Measurements from ENCODE around the gene KIAA1549.

The KIAA1549 gene

DNA sequence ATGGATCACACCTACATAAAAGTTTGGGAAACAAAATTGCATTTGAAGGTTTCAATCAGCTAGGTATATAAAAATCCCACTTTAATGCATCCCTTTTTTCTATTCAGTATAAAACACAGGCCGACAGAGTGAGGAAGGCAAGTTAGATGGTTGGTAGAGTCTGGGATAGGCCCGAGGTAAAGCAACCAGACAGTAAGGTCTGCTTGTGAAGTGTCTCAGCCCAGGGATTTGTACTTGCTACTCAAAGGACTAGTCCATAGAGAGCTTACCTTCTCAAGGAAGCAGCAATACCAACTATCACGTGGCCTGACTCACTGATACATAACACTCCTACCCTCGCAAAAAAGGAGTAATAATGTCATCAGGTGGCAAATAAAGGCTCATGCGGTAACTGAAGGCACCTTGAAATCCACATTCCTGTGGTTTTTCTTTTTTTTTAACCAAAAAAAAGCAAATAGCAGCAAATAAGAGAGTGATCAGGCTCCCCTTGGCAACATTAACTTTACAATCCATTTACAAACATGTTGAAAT is 127.0 kb downstream of the KIAA1549 start:
- Histone ChIP-seq H2AFZ (ENCODE audit: low read depth) (no peak overlapping the region), H3K27me3 (ENCODE audit: insufficient read depth, low read depth) (no peaks in the 10 kb centered on the region), H3K9ac (no peak overlapping the region), H3K4me2 (no peak overlapping the region), H3K4me1 (ENCODE audit: low read depth, poor library complexity, severe bottlenecking) (no peaks in the 10 kb centered on the region), H4K20me1 (ENCODE audit: insufficient read depth) (no peaks in the 10 kb centered on the region), H3K27ac (no peak overlapping the region), H3K4me3 (IDR thresholded peaks at IDR 0.05; ENCODE audit: insufficient read depth, low read depth, low read length) (no peak overlapping the region), H3K79me2 (ENCODE audit: insufficient read depth, low read depth) (no peaks in the 10 kb centered on the region), H3K36me3 (ENCODE audit: insufficient read depth) (no peaks in the 10 kb centered on the region)
- no peak for TF ChIP-seq CTCF (conservative IDR thresholded peaks at IDR 0.05; ENCODE audit: low read depth, low read length)

- no peaks in the 10 kb centered on the region for H3K36me3 ChIP-seq (ENCODE audit: insufficient read depth)
- TF ChIP-seq CTCF (conservative IDR thresholded peaks at IDR 0.05; ENCODE audit: low read depth, low read length): no peak
- no peaks in the 10 kb centered on the region for H4K20me1 ChIP-seq (ENCODE audit: insufficient read depth)
Observed at GRCh38 chr7:138853448-138853847, 127.7 kb downstream of the KIAA1549 start.

GRCh38 chr7:138852469-138852868 is 128.7 kb downstream of the KIAA1549 start:
- no peaks in the 10 kb centered on the region for H3K27me3 ChIP-seq (ENCODE audit: insufficient read depth, low read depth)
- no peaks in the 10 kb centered on the region for H3K79me2 ChIP-seq (ENCODE audit: insufficient read depth, low read depth)
- TF ChIP-seq CTCF (conservative IDR thresholded peaks at IDR 0.05; ENCODE audit: low read depth, low read length): no peak
- H3K27ac ChIP-seq: no peak overlapping the region
- no peak overlapping the region for H3K9ac ChIP-seq
- H3K4me1 ChIP-seq (ENCODE audit: low read depth, poor library complexity, severe bottlenecking): no peaks in the 10 kb centered on the region
- H3K4me2 ChIP-seq: no peak overlapping the region
- no peak overlapping the region for H3K4me3 ChIP-seq (IDR thresholded peaks at IDR 0.05; ENCODE audit: insufficient read depth, low read depth, low read length)
- no peaks in the 10 kb centered on the region for H3K36me3 ChIP-seq (ENCODE audit: insufficient read depth)
- H2AFZ ChIP-seq (ENCODE audit: low read depth): no peak overlapping the region
- H4K20me1 ChIP-seq (ENCODE audit: insufficient read depth): no peaks in the 10 kb centered on the region

More at GRCh38 chr7:138853448-138853847, 127.7 kb downstream of the KIAA1549 start:
- no peak overlapping the region for H2AFZ ChIP-seq (ENCODE audit: low read depth)
- H3K4me1 ChIP-seq (ENCODE audit: low read depth, poor library complexity, severe bottlenecking): no peaks in the 10 kb centered on the region
- no peak overlapping the region for H3K4me3 ChIP-seq (IDR thresholded peaks at IDR 0.05; ENCODE audit: insufficient read depth, low read depth, low read length)
- no peaks in the 10 kb centered on the region for H3K79me2 ChIP-seq (ENCODE audit: insufficient read depth, low read depth)
- no peak overlapping the region for H3K9ac ChIP-seq
- H3K27me3 ChIP-seq (ENCODE audit: insufficient read depth, low read depth): no peaks in the 10 kb centered on the region
- no peak overlapping the region for H3K27ac ChIP-seq
- no peak overlapping the region for H3K4me2 ChIP-seq

DNA sequence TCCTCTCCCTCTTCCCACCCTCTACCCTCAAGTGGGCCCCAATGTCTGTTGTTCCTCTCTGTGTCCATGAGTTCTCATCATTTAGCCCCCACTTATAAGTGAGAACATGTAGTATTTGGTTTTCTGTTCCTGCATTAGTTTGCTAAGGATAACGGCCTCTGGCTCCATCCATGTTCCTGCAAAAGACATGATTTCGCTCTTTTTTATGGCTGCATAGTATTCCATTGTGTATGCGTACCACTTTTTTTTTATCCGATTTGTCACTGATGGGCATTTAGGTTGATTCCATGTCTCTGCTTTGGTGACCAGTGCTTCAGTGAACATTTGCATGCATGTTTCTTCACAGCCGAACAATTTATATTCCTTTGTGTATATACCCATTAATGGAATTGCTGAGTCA is 131.5 kb downstream of the KIAA1549 start:
- TF ChIP-seq CTCF (conservative IDR thresholded peaks at IDR 0.05; ENCODE audit: low read depth, low read length): no peak
- Histone ChIP-seq H3K27me3 (ENCODE audit: insufficient read depth, low read depth) (no peaks in the 10 kb centered on the region), H3K9ac (no peak overlapping the region), H3K27ac (no peak overlapping the region), H2AFZ (ENCODE audit: low read depth) (no peak overlapping the region), H3K36me3 (ENCODE audit: insufficient read depth) (no peaks in the 10 kb centered on the region), H4K20me1 (ENCODE audit: insufficient read depth) (no peaks in the 10 kb centered on the region), H3K4me1 (ENCODE audit: low read depth, poor library complexity, severe bottlenecking) (no peaks in the 10 kb centered on the region), H3K79me2 (ENCODE audit: insufficient read depth, low read depth) (no peaks in the 10 kb centered on the region), H3K4me2 (no peak overlapping the region), H3K4me3 (IDR thresholded peaks at IDR 0.05; ENCODE audit: insufficient read depth, low read depth, low read length) (no peak overlapping the region)

All from KMS-11 (cell line).